Measurements from ENCODE around the gene DGLUCY. TPM values are rescaled to one million over a fixed set of nuclear protein-coding genes. Genes with fewer than 3 reads are reported as not detected.

The DGLUCY gene
- total and polyA plus RNA-seq, 2 donors (not counting 1 experiment from before 2014, with no cell fraction given): 91.5 to 103 TPM

DNA sequence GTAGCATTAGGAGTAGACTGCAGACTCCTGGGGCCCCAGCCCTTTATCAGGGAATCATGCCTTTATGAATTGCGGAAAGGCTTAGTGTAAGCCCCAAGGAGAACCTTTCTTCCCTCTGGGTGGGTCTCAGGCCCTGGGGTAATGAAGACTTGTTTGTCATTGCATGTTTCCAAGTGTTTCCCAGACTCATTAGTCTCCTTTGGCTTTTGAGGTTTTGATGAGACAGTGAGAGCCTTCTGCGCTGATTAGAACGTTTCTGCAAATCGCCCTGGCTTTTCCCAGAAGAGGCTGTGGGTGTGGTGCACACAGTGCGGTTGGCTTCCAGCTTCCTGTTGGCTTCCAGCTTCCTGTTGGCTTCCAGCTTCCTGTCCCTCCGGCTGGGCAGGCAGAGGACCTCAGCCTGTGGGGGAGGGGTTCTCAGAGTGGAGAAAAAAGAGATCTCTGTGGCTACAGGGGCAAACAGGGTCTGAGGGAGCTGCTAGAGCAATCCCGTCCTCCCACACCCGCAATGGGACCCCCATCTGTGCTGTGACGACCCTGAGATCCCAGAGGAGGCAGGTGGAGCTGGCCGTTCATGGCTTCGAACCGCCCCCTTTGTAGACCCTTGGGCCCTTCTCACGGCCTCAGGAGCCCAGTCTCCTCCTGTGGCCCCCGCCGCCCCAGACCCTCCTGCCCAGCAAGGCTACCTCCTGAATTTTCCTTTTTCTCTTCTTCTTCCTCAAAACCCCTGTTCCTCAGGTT, 88.5 kb downstream of the DGLUCY start:
- intact Hi-C loops (cut with micrococcal nuclease): no loop called here
- no peak overlapping the region for H3K4me2 ChIP-seq (replicated peaks; ENCODE audit: low read depth, low read length, poor library complexity, severe bottlenecking)
- no peak overlapping the region for H3K27ac Mint-ChIP-seq

DNA sequence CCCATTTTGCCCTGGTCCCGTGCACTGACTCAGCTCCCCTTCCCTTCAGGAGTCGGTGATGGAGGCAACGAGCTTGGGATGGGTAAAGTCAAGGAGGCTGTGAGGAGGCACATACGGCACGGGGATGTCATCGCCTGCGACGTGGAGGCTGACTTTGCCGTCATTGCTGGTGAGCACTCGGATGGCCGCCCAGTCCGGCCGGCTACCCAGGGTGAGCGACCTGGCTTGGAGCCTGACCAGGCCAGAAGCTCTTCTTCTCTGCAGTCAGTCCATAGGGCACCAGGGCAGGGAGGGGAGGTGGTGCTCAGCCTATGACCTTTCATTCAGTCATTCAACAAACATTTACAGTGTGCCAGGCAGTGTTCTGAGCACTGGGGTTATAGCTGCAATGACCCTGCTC, 90.8 kb downstream of the DGLUCY start:
- intact Hi-C loops (cut with micrococcal nuclease): no loop called here
- H3K27me3 Mint-ChIP-seq: no peaks in the 10 kb centered on the region
- no peak for TF ChIP-seq EZH2 (IDR thresholded peaks at IDR 0.05; ENCODE audit: borderline replicate concordance, insufficient read depth, low read depth, low read length, poor library complexity, severe bottlenecking)
- TF ChIP-seq, protein P1, sequence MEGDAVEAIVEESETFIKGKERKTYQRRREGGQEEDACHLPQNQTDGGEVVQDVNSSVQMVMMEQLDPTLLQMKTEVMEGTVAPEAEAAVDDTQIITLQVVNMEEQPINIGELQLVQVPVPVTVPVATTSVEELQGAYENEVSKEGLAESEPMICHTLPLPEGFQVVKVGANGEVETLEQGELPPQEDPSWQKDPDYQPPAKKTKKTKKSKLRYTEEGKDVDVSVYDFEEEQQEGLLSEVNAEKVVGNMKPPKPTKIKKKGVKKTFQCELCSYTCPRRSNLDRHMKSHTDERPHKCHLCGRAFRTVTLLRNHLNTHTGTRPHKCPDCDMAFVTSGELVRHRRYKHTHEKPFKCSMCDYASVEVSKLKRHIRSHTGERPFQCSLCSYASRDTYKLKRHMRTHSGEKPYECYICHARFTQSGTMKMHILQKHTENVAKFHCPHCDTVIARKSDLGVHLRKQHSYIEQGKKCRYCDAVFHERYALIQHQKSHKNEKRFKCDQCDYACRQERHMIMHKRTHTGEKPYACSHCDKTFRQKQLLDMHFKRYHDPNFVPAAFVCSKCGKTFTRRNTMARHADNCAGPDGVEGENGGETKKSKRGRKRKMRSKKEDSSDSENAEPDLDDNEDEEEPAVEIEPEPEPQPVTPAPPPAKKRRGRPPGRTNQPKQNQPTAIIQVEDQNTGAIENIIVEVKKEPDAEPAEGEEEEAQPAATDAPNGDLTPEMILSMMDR (IDR thresholded peaks at IDR 0.05): no peak
- Histone ChIP-seq H2AFZ (ENCODE audit: insufficient read depth, low read depth, low read length, poor library complexity, severe bottlenecking) (no peak overlapping the region), H3K27ac (ENCODE audit: low read length in 2 of 2) (no peak overlapping the region), H3K27me3 (replicated peaks in 1 of 4; ENCODE audit: control extremely low read depth in 1 of 4, control insufficient read depth in 3 of 4, insufficient read depth in 4 of 4, low read length in 3 of 4) (no peaks in the 10 kb centered on the region), H4K20me1 (ENCODE audit: control insufficient read depth, insufficient read depth, low read length, poor library complexity, severe bottlenecking) (no peaks in the 10 kb centered on the region), H3K9ac (ENCODE audit: low read length) (no peak overlapping the region), H3K36me3 (replicated peaks in 1 of 2; ENCODE audit: control extremely low read depth in 1 of 2, control insufficient read depth in 1 of 2, extremely low read depth in 1 of 2, insufficient read depth in 2 of 2, low read length in 1 of 2) (peaks cover 1 to 78% of the 10 kb centered on the region in 2 experiments), H3K4me1 (ENCODE audit: control insufficient read depth in 2 of 2, insufficient read depth in 2 of 2, low read length in 2 of 2) (no peaks in the 10 kb centered on the region), H3K79me2 (ENCODE audit: control insufficient read depth, insufficient read depth, low read length) (no peaks in the 10 kb centered on the region), H3K4me3 (ENCODE audit: control extremely low read depth in 1 of 5, extremely low read depth in 1 of 5, insufficient read depth in 1 of 5, low read depth in 2 of 5, low read length in 4 of 5) (no peak overlapping the region), H3K9me3 (ENCODE audit: control extremely low read depth in 1 of 3, control insufficient read depth in 2 of 3, insufficient read depth in 1 of 3, low read length in 2 of 3) (no peaks in the 10 kb centered on the region), H3K4me2 (replicated peaks; ENCODE audit: low read depth, low read length, poor library complexity, severe bottlenecking) (no peak overlapping the region)
- H3K9me3 Mint-ChIP-seq (ENCODE audit: insufficient read depth): no peaks in the 10 kb centered on the region
- H3K27ac Mint-ChIP-seq: no peak overlapping the region
- H3K4me1 Mint-ChIP-seq: no peaks in the 10 kb centered on the region
- CTCF ChIA-PET: interaction anchor here (0.6 to 1.3 kb wide), 2 partner anchors 80 to 301 kb away, joined by 3 read pairs; no protein-coding TSS in a partner anchor
- POLR2A ChIA-PET: no interaction called here
- WGBS (ENCODE audit: insufficient coverage): 99% methylated on average over 11 of the region's 14 CpGs
- no peak overlapping the region for H3K4me3 Mint-ChIP-seq
- ATAC-seq (ENCODE audit: low read depth) (no peak), DNase-seq (no peak)

More for the DNA sequence above, 88.5 kb downstream of the DGLUCY start:
- Histone ChIP-seq H3K36me3 (replicated peaks in 1 of 2; ENCODE audit: control extremely low read depth in 1 of 2, control insufficient read depth in 1 of 2, extremely low read depth in 1 of 2, insufficient read depth in 2 of 2, low read length in 1 of 2) (peaks cover 5 to 81% of the 10 kb centered on the region in 2 experiments), H3K9ac (ENCODE audit: low read length) (no peak overlapping the region), H3K27ac (ENCODE audit: low read length in 2 of 2) (no peak overlapping the region), H3K79me2 (ENCODE audit: control insufficient read depth, insufficient read depth, low read length) (no peaks in the 10 kb centered on the region), H3K4me3 (ENCODE audit: control extremely low read depth in 1 of 5, extremely low read depth in 1 of 5, insufficient read depth in 1 of 5, low read depth in 2 of 5, low read length in 4 of 5) (no peak overlapping the region), H2AFZ (ENCODE audit: insufficient read depth, low read depth, low read length, poor library complexity, severe bottlenecking) (no peak overlapping the region), H3K9me3 (ENCODE audit: control extremely low read depth in 1 of 3, control insufficient read depth in 2 of 3, insufficient read depth in 1 of 3, low read length in 2 of 3) (no peaks in the 10 kb centered on the region), H3K27me3 (replicated peaks in 1 of 4; ENCODE audit: control extremely low read depth in 1 of 4, control insufficient read depth in 3 of 4, insufficient read depth in 4 of 4, low read length in 3 of 4) (no peaks in the 10 kb centered on the region), H4K20me1 (ENCODE audit: control insufficient read depth, insufficient read depth, low read length, poor library complexity, severe bottlenecking) (no peaks in the 10 kb centered on the region), H3K4me1 (ENCODE audit: control insufficient read depth in 2 of 2, insufficient read depth in 2 of 2, low read length in 2 of 2) (no peaks in the 10 kb centered on the region)
- POLR2A ChIA-PET: no interaction called here
- WGBS (ENCODE audit: insufficient coverage): 86% methylated on average over 15 of the region's 15 CpGs
- no peaks in the 10 kb centered on the region for H3K4me1 Mint-ChIP-seq
- TF ChIP-seq, protein P1 (IDR thresholded peaks at IDR 0.05): no peak
- TF ChIP-seq EZH2 (IDR thresholded peaks at IDR 0.05; ENCODE audit: borderline replicate concordance, insufficient read depth, low read depth, low read length, poor library complexity, severe bottlenecking): no peak
- ATAC-seq (ENCODE audit: low read depth) (no peak), DNase-seq (no peak)
- CTCF ChIA-PET: interaction anchor here (0.6 to 1.4 kb wide), 5 partner anchors 25 to 299 kb away, joined by 3 to 5 read pairs (median 3); no protein-coding TSS in a partner anchor
- H3K27me3 Mint-ChIP-seq: no peaks in the 10 kb centered on the region
- H3K9me3 Mint-ChIP-seq (ENCODE audit: insufficient read depth): no peaks in the 10 kb centered on the region
- H3K4me3 Mint-ChIP-seq: no peak overlapping the region
